ENCODE measurements around the gene PNMA8A. TPM values are rescaled to one million over a fixed set of nuclear protein-coding genes. Genes with fewer than 3 reads are reported as not detected.
"Not testable (repeated sequence)": the region's sequence is repeated elsewhere in the genome, so short reads cannot be mapped to it uniquely, and the experiment has no call there.

Gene PNMA8A
- total and polyA plus RNA-seq, 2 donors from 2014 or later: 12.5 to 16.2 TPM

DNA sequence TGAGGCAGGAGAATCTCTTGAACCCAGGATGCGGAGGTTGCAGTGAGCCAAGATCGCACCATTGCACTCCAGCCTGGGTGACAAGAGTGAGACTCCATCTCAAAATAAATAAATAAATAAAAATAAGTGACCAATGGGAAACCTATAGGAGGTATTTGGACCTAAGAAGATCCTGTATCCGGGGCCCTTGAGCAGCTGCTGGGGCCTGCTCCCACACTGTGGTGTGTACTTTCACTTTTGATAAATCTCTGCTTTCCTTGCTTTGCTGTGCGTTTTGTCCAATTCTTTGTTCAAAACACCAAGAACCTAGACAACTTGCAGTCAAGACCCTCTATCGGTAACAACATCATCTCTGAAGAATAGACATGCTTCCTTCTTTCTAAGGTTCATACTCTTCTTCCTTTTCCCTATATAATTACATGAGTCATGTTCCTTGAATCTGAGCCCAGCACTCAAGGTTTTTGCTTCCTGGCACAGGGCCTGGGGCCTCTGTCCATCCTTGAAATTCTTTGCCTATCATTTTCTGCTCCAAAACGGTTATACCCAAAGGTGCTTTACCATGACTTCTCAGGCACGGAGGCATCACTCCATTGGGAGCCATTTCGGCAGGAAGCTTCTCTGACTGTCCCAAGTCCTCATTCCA, 28.4 kb downstream of the PNMA8A start:
- TF ChIP-seq, protein P1, sequence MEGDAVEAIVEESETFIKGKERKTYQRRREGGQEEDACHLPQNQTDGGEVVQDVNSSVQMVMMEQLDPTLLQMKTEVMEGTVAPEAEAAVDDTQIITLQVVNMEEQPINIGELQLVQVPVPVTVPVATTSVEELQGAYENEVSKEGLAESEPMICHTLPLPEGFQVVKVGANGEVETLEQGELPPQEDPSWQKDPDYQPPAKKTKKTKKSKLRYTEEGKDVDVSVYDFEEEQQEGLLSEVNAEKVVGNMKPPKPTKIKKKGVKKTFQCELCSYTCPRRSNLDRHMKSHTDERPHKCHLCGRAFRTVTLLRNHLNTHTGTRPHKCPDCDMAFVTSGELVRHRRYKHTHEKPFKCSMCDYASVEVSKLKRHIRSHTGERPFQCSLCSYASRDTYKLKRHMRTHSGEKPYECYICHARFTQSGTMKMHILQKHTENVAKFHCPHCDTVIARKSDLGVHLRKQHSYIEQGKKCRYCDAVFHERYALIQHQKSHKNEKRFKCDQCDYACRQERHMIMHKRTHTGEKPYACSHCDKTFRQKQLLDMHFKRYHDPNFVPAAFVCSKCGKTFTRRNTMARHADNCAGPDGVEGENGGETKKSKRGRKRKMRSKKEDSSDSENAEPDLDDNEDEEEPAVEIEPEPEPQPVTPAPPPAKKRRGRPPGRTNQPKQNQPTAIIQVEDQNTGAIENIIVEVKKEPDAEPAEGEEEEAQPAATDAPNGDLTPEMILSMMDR (IDR thresholded peaks at IDR 0.05; ENCODE audit: borderline replicate concordance, extremely low read depth, insufficient read depth): no peak
- FAIRE-seq: no peak
- no peak overlapping the region for H3K4me3 ChIP-seq (ENCODE audit: low read length in 3 of 3)
- H3K36me3 ChIP-seq (ENCODE audit: control insufficient read depth in 2 of 3, insufficient read depth in 3 of 3, low read length in 3 of 3): no peaks in the 10 kb centered on the region
- intact Hi-C loops (cut with DNase I): no loop called here
- no peaks in the 10 kb centered on the region for H3K9me3 ChIP-seq (ENCODE audit: control insufficient read depth in 2 of 3, insufficient read depth in 1 of 3, low read length in 3 of 3)
- DNase-seq: no peak
- H3K9ac ChIP-seq (ENCODE audit: low read length in 3 of 3): no peak overlapping the region
- no peak overlapping the region for H3K27ac ChIP-seq (ENCODE audit: low read depth in 2 of 2, low read length in 2 of 2)
- H3K4me1 ChIP-seq (ENCODE audit: control insufficient read depth in 2 of 3, insufficient read depth in 2 of 3, low read depth in 1 of 3, low read length in 3 of 3): no peaks in the 10 kb centered on the region
- H3K27me3 ChIP-seq (ENCODE audit: control insufficient read depth, insufficient read depth, low read length): no peaks in the 10 kb centered on the region

DNA sequence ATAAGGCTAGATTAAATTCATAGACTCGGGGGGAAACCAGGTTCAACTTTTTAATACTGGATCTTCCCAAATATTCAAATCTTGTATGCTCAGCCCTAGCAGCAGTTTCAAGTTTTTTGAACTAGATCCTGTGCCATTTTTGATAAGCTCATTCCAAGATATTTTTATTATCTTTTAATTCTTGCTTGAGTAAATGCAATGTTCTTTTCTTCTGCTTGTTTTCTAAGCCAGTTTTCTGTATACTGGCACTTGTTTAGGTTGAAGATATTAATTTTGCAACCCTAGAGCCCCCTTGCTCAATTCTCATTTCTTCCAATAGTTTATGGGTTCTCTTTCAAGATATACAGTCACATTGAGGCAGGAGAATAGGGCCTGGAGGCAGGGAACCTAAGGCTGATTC, 29.5 kb downstream of the PNMA8A start:
- Histone ChIP-seq H3K4me3 (ENCODE audit: low read length in 3 of 3) (no peak overlapping the region), H3K9ac (ENCODE audit: low read length in 3 of 3) (no peak overlapping the region), H3K9me3 (ENCODE audit: control insufficient read depth in 2 of 3, insufficient read depth in 1 of 3, low read length in 3 of 3) (no peaks in the 10 kb centered on the region), H3K4me1 (ENCODE audit: control insufficient read depth in 2 of 3, insufficient read depth in 2 of 3, low read depth in 1 of 3, low read length in 3 of 3) (no peaks in the 10 kb centered on the region), H3K27ac (ENCODE audit: low read depth in 2 of 2, low read length in 2 of 2) (no peak overlapping the region), H3K27me3 (ENCODE audit: control insufficient read depth, insufficient read depth, low read length) (no peaks in the 10 kb centered on the region), H3K36me3 (ENCODE audit: control insufficient read depth in 2 of 3, insufficient read depth in 3 of 3, low read length in 3 of 3) (no peaks in the 10 kb centered on the region)
- FAIRE-seq (no peak), DNase-seq (no peak)
- TF ChIP-seq, protein P1 (IDR thresholded peaks at IDR 0.05; ENCODE audit: borderline replicate concordance, extremely low read depth, insufficient read depth): no peak
- intact Hi-C loops (cut with DNase I): no loop called here

DNA sequence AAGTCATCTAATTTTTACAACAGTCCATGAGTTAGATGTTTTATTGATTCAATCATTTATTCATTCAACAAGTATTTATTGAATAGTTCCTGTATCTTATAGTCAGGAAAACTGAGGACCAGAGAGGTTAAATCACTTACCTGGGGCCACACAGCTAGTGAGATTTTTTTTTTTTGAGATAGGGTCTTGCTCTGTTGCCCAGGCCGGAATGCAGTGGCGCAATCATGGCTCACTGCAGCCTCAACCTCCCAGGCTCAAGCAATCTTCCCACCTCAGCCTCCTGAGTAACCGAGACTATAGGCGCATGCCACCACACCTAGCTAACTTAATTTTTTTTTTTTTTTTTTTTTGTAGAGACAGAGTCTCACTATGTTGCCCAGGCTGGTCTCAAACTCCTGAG, 35.7 kb downstream of the PNMA8A start:
- H3K4me3 ChIP-seq (ENCODE audit: low read length in 3 of 3); FAIRE-seq; intact Hi-C loops (cut with DNase I); DNase-seq; H3K9me3 ChIP-seq (ENCODE audit: control insufficient read depth in 2 of 3, insufficient read depth in 1 of 3, low read length in 3 of 3); H3K27ac ChIP-seq (ENCODE audit: low read depth in 2 of 2, low read length in 2 of 2); H3K9ac ChIP-seq (ENCODE audit: low read length in 3 of 3); H3K36me3 ChIP-seq (ENCODE audit: control insufficient read depth in 2 of 3, insufficient read depth in 3 of 3, low read length in 3 of 3); H3K27me3 ChIP-seq (ENCODE audit: control insufficient read depth, insufficient read depth, low read length); H3K4me1 ChIP-seq (ENCODE audit: control insufficient read depth in 2 of 3, insufficient read depth in 2 of 3, low read depth in 1 of 3, low read length in 3 of 3): not testable (repeated sequence)

DNA sequence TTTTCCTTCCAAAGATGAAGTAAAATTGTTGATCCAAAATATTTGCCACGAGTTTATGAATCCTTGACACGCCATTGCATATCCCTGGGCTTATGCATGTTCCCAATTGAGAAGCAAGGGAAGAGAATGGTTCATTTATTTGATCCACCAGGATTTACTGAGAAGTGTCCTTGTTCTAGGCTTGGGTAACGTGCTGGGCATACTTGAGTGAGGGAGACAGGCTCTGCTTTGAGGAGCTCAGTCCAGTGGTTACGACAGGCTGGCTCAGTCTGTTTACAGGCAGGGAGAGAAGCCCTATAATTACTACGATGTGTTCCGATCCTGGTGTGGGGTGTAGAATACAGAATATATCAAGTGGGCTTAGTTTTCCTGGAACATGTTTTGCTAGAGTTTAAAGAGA, 36.4 kb downstream of the PNMA8A start:
- FAIRE-seq: no peak

DNA sequence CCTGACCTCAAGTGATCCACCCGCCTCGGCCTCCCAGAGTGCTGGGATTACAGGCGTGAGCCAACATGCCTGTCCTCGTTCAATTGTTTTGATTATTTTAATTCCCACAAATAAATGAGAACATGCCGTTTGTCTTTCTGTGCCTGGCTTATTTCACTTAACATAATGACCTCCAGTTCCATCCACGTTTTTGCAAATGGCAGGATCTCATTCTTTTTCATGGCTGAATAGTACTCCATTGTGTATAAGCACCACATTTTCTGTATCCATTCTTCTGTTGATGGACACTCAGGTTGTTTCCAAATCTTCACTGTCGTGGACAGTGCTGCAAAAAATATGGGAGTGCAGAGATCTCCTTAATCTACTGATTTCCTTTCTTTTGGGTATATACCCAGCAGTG, 37.9 kb downstream of the PNMA8A start:
- H3K4me1 ChIP-seq (ENCODE audit: control insufficient read depth in 2 of 3, insufficient read depth in 2 of 3, low read depth in 1 of 3, low read length in 3 of 3); H3K4me3 ChIP-seq (ENCODE audit: low read length in 3 of 3); H3K27me3 ChIP-seq (ENCODE audit: control insufficient read depth, insufficient read depth, low read length); DNase-seq; intact Hi-C loops (cut with DNase I); H3K9ac ChIP-seq (ENCODE audit: low read length in 3 of 3); H3K36me3 ChIP-seq (ENCODE audit: control insufficient read depth in 2 of 3, insufficient read depth in 3 of 3, low read length in 3 of 3); H3K27ac ChIP-seq (ENCODE audit: low read depth in 2 of 2, low read length in 2 of 2); H3K9me3 ChIP-seq (ENCODE audit: control insufficient read depth in 2 of 3, insufficient read depth in 1 of 3, low read length in 3 of 3); FAIRE-seq: not testable (repeated sequence)

More for the DNA sequence above, 36.4 kb downstream of the PNMA8A start:
- Histone ChIP-seq H3K9ac (ENCODE audit: low read length in 3 of 3) (no peak overlapping the region), H3K27ac (ENCODE audit: low read depth in 2 of 2, low read length in 2 of 2) (no peak overlapping the region), H3K27me3 (ENCODE audit: control insufficient read depth, insufficient read depth, low read length) (no peaks in the 10 kb centered on the region), H3K9me3 (ENCODE audit: control insufficient read depth in 2 of 3, insufficient read depth in 1 of 3, low read length in 3 of 3) (no peaks in the 10 kb centered on the region), H3K4me1 (ENCODE audit: control insufficient read depth in 2 of 3, insufficient read depth in 2 of 3, low read depth in 1 of 3, low read length in 3 of 3) (no peaks in the 10 kb centered on the region), H3K36me3 (ENCODE audit: control insufficient read depth in 2 of 3, insufficient read depth in 3 of 3, low read length in 3 of 3) (no peaks in the 10 kb centered on the region), H3K4me3 (ENCODE audit: low read length in 3 of 3) (no peak overlapping the region)
- TF ChIP-seq, protein P1 (IDR thresholded peaks at IDR 0.05; ENCODE audit: borderline replicate concordance, extremely low read depth, insufficient read depth): no peak
- no peak for DNase-seq
- intact Hi-C loops (cut with DNase I): no loop called here
